Mucosa of descending colon (tissue), 3 donors: ENCODE results near the gene ELN. TPM values are rescaled to one million over a fixed set of nuclear protein-coding genes. Genes with fewer than 3 reads are reported as not detected.

Experiments used
- ATAC-seq: fragments of 200-7000 bp; cut with Tn5 transposase; one replicate; pipeline ENCODE4 v1.9.1; 2020; ENCODE audit warnings: mild to moderate bottlenecking, moderate library complexity
- DNase-seq, 3 donors: peaks; one replicate each; pipeline ENCODE4 v3.0.0-alpha.2; 2020
- H3K36me3 ChIP-seq: fragments of 200-600 bp; one replicate; pipeline ENCODE4 v1.8.0; 2021; ENCODE audit warnings: low read depth, mild to moderate bottlenecking
- H3K4me1 ChIP-seq: fragments of 200-600 bp; one replicate; pipeline ENCODE4 v1.8.0; 2021; ENCODE audit warnings: low read depth, mild to moderate bottlenecking
- H3K4me3 ChIP-seq: fragments of 200-600 bp; one replicate; pipeline ENCODE4 v1.8.0; 2021; ENCODE audit warnings: mild to moderate bottlenecking
- H3K9me3 ChIP-seq: fragments of 200-600 bp; one replicate; pipeline ENCODE4 v1.8.0; 2021; ENCODE audit warnings: mild to moderate bottlenecking
- CTCF ChIP-seq: fragments of 200-600 bp; IDR thresholded peaks from one replicate; pipeline ENCODE4 v1.8.0; 2022; ENCODE audit warnings: antibody characterized with exemption, mild to moderate bottlenecking
- intact Hi-C, 2 donors: fragments of 100-400 bp; cut with DNase I in 1 of 2; cut with micrococcal nuclease in 1 of 2; formaldehyde crosslinking; loops; one replicate each; pipeline versions ENCODE4 v1.11.0 to v1.11.1; 2022; cut with DNase I, micrococcal nuclease
- total RNA-seq, 3 donors: library from RNA; stranded (reverse); fragmentation: NEBNext Ultra II Directional in 2 of 3; extraction: Animal tissue kit (Norgen Biotek cat#: 25700) in 2 of 3; gene quantifications; one replicate each; pipeline versions ENCODE4 v1.2.1 to v1.2.4, GENCODE V29; 2021 to 2023
- donor health status: DM: no; HTN: no; CAD: no; lungs with moderate emphysema.
- donor health status: DM: no; HTN: no; CAD: no.
- donor health status: DM: no; HTN: yes; CAD: no.

Gene ELN
- total RNA-seq, 3 donors from 2014 or later: 5.0 to 43.4 (median 20.5) TPM

- peak; percentile 13 for ATAC-seq
- Histone ChIP-seq H3K9me3 (no peaks in the 10 kb centered on the region), H3K4me1 (no peaks in the 10 kb centered on the region), H3K4me3 (no peak overlapping the region), H3K36me3 (no peaks in the 10 kb centered on the region)
- DNase-seq: peak in 2 of 3 donors; percentile 34 to 37
- TF ChIP-seq CTCF: no peak
- intact Hi-C loops: no loop called here
These were observed 10.4 kb downstream of the ELN start for GRCh38 chr7:74038194-74038961.

GRCh38 chr7:74039337-74039736 is 11.4 kb downstream of the ELN start:
- Histone ChIP-seq H3K4me1 (no peaks in the 10 kb centered on the region), H3K36me3 (no peaks in the 10 kb centered on the region), H3K9me3 (no peaks in the 10 kb centered on the region), H3K4me3 (no peak overlapping the region)
- ATAC-seq (no peak), DNase-seq (peak in 2 of 3 donors; percentile 17 to 40)
- intact Hi-C loops: no loop called here
- TF ChIP-seq CTCF: no peak

- DNase-seq: peak in 2 of 3 donors; percentile 10 to 33
- intact Hi-C loops: no loop called here
- Histone ChIP-seq H3K4me3 (no peak overlapping the region), H3K36me3 (no peaks in the 10 kb centered on the region), H3K9me3 (no peaks in the 10 kb centered on the region), H3K4me1 (no peaks in the 10 kb centered on the region)
- no peak for ATAC-seq
- no peak for TF ChIP-seq CTCF
These were observed 12.3 kb downstream of the ELN start for GRCh38 chr7:74040101-74040790.

GRCh38 chr7:74040791-74041520 is 13.0 kb downstream of the ELN start:
- no peak for ATAC-seq
- Histone ChIP-seq H3K9me3 (no peaks in the 10 kb centered on the region), H3K4me3 (no peak overlapping the region), H3K4me1 (no peaks in the 10 kb centered on the region), H3K36me3 (no peaks in the 10 kb centered on the region)
- TF ChIP-seq CTCF: no peak
- peak in 2 of 3 donors; percentile 7 to 24 for DNase-seq
- intact Hi-C loops: no loop called here

GRCh38 chr7:74042746-74043522 is 15.0 kb downstream of the ELN start:
- no peaks in the 10 kb centered on the region for H3K36me3 ChIP-seq
- H3K9me3 ChIP-seq: no peaks in the 10 kb centered on the region
- no peak overlapping the region for H3K4me3 ChIP-seq
- intact Hi-C loops: no loop called here
- peak; percentile 23 for ATAC-seq
- DNase-seq: no peak
- no peaks in the 10 kb centered on the region for H3K4me1 ChIP-seq
- no peak for TF ChIP-seq CTCF
